WTC11 (cell line): Measurements from ENCODE around the gene ILF2. TPM values are rescaled to one million over a fixed set of nuclear protein-coding genes. Genes with fewer than 3 reads are reported as not detected.

Experiments
- ATAC-seq: fragments of 200-7000 bp; cut with Tn5 transposase; 2 replicates; pipeline ENCODE4 v1.10.0; 2021; ENCODE audit warnings: mild to moderate bottlenecking, moderate library complexity
- CTCF ChIA-PET: fragments of 300-600 bp; sonication (Branson Sonifier 250); formaldehyde crosslinking; loops from one replicate; lab custom pipeline; 2021; ENCODE audit warnings: antibody characterized with exemption; lab: Charles Lee
- POLR2A ChIA-PET: fragments of 350-600 bp; sonication (Branson Sonifier 250); formaldehyde crosslinking; loops from one replicate; lab custom pipeline; 2021; ENCODE audit warnings: antibody characterized with exemption; lab: Charles Lee
- DNase-seq: peaks from one replicate; pipeline ENCODE4 v3.0.0; 2021; ENCODE audit warnings: low spot score
- H3K27ac Mint-ChIP-seq: 2 replicates; pipeline ENCODE4 v1.8.0; 2021; ENCODE audit warnings: mixed read lengths
- H3K27me3 Mint-ChIP-seq: 2 replicates; pipeline ENCODE4 v1.8.0; 2021; ENCODE audit warnings: low read depth, mild to moderate bottlenecking, moderate library complexity, mixed read lengths
- H3K36me3 Mint-ChIP-seq: 2 replicates; pipeline ENCODE4 v1.8.0; 2021; ENCODE audit warnings: mixed read lengths
- H3K4me1 Mint-ChIP-seq: 2 replicates; pipeline ENCODE4 v1.8.0; 2022; ENCODE audit warnings: mixed read lengths
- H3K4me3 Mint-ChIP-seq: 2 replicates; pipeline ENCODE4 v1.8.0; 2021; ENCODE audit warnings: mild to moderate bottlenecking, moderate library complexity, mixed read lengths
- H3K9me3 Mint-ChIP-seq: 2 replicates; pipeline ENCODE4 v1.8.0; 2021; ENCODE audit warnings: mixed read lengths
- CREM ChIP-seq: sonication (generic); formaldehyde crosslinking; IDR thresholded peaks from 2 replicates; pipeline ENCODE4 v1.8.1; 2022; ENCODE audit warnings: mild to moderate bottlenecking, missing genetic modification reagents, moderate library complexity
- EMX1 ChIP-seq: fragments of 250-450 bp; sonication (Bioruptor Pico); IDR thresholded peaks from 2 replicates; pipeline ENCODE4 v1.8.0; 2021; ENCODE audit warnings: mild to moderate bottlenecking
- ETV6 ChIP-seq: sonication (generic); formaldehyde crosslinking; IDR thresholded peaks from 2 replicates; pipeline ENCODE4 v1.8.1; 2022; ENCODE audit warnings: mild to moderate bottlenecking, missing genetic modification reagents
- GABPB1 ChIP-seq: sonication (generic); formaldehyde crosslinking; IDR thresholded peaks from 2 replicates; pipeline ENCODE4 v1.8.1; 2023; ENCODE audit warnings: mild to moderate bottlenecking, missing genetic modification reagents
- HMGA2 ChIP-seq: fragments of 250-450 bp; sonication (Bioruptor Pico); IDR thresholded peaks from 2 replicates; pipeline ENCODE4 v1.4.0; 2021; ENCODE audit warnings: mild to moderate bottlenecking, moderate library complexity
- IRF2 ChIP-seq: sonication (generic); formaldehyde crosslinking; IDR thresholded peaks from 2 replicates; pipeline ENCODE4 v1.8.0; 2022; ENCODE audit warnings: low read depth, missing genetic modification reagents, borderline replicate concordance
- JUN ChIP-seq: sonication (generic); formaldehyde crosslinking; IDR thresholded peaks from 2 replicates; pipeline ENCODE4 v1.8.0; 2023; ENCODE audit warnings: mild to moderate bottlenecking, missing genetic modification reagents
- NFATC4 ChIP-seq: fragments of 250-450 bp; sonication (Bioruptor Pico); IDR thresholded peaks from 2 replicates; pipeline ENCODE4 v1.9.0; 2021; ENCODE audit warnings: mild to moderate bottlenecking
- PRRX2 ChIP-seq: fragments of 250-450 bp; sonication (Bioruptor Pico); IDR thresholded peaks from 2 replicates; pipeline ENCODE4 v1.8.0; 2021; ENCODE audit warnings: mild to moderate bottlenecking
- SMAD3 ChIP-seq: sonication (generic); formaldehyde crosslinking; IDR thresholded peaks from 2 replicates; pipeline ENCODE4 v1.8.0; 2022; ENCODE audit warnings: missing genetic modification reagents, mild to moderate bottlenecking, borderline replicate concordance
- ZNF121 ChIP-seq: sonication (generic); formaldehyde crosslinking; IDR thresholded peaks from 2 replicates; pipeline ENCODE4 v1.8.0; 2023; ENCODE audit warnings: missing genetic modification reagents
- total RNA-seq: library from RNA; stranded (reverse); gene quantifications from 3 replicates; pipeline ENCODE4 v1.2.3, GENCODE V29; 2021
- TF ChIP-seq, protein P1 (sequence below): fragments of 250-450 bp; sonication (Bioruptor Pico); IDR thresholded peaks from 2 replicates; pipeline ENCODE4 v1.9.0; 2021; ENCODE audit warnings: mild to moderate bottlenecking, borderline replicate concordance
- TF ChIP-seq, protein P2 (sequence below): fragments of 250-450 bp; sonication (Bioruptor Pico); IDR thresholded peaks from 2 replicates; pipeline ENCODE4 v1.9.0; 2021; ENCODE audit warnings: mild to moderate bottlenecking
- TF ChIP-seq, protein P3 (sequence below): fragments of 250-450 bp; sonication (Bioruptor Pico); conservative IDR thresholded peaks from 2 replicates; pipeline ENCODE4 v1.9.0; 2021; ENCODE audit warnings: mild to moderate bottlenecking
- TF ChIP-seq, protein P4 (sequence below): sonication (generic); formaldehyde crosslinking; IDR thresholded peaks from 2 replicates; pipeline ENCODE4 v1.8.1; 2023; ENCODE audit warnings: mild to moderate bottlenecking, moderate library complexity, missing genetic modification reagents
- TF ChIP-seq, protein P5 (sequence below): sonication (generic); formaldehyde crosslinking; IDR thresholded peaks from 2 replicates; pipeline ENCODE4 v1.8.0; 2022; ENCODE audit warnings: mild to moderate bottlenecking, missing genetic modification reagents

The ILF2 gene
- total RNA-seq, 1 experiment from 2014 or later = 337 TPM

DNA sequence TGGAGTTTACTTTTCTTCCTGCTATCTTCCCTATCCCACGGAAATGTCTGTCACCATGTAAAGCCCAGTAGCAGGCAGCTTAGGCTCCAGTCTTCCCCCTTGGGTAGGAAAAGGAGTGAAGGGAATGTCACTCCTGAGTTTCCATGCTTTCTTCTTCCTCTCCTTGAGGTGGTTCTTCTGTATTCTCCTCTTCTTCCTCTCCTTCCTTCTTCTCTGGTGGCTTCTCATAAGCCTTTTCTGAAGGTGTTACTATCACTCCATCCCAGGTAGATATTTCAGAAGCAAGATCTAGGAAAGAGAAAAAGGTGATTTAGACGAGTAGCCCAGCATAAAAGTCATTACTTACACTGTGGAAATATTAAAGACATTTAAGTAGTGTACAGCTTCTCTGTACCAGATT lies 8.5 kb downstream of the ILF2 start (continued):
- TF ChIP-seq SMAD3 (CRISPR knock-in tag) (no peak), ETV6 (CRISPR knock-in tag) (no peak), GABPB1 (CRISPR knock-in tag) (no peak), CREM (CRISPR knock-in tag) (no peak)
- TF ChIP-seq, all 79 proteins: peak for 0

DNA sequence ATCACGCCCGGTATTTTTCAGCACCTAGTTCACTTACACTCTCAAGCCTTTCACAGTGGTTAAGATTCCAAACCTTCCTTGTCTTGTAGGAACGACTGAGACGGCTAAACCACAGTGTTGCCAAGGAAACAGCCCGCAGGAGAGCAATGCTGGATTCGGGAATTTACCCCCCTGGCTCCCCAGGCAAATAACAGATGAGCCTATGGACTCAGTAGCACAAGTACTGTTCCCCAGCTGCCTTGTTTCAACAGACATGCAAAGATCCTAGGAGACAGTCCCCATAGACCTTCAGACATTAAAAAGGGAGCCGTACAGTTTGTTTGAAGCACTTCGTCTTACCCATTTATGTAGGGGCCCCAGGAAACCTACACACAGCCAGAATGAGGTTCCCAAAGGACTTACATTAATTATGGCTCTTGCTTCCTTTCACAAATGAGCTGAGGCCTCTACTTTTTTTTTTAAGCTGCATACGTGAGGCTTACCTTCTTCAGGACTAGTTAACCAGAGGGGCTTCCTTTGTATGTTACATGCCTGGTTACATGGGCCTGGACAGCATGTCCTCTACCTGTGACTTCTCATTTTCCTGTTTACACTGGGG lies 9.6 kb downstream of the ILF2 start:
- ATAC-seq = no peak
- TF ChIP-seq EMX1 (peak; percentile 86; the same call in 1 of the 2 replicates), IRF2 (CRISPR knock-in tag) (no peak), NFATC4 (CRISPR knock-in tag) (peak; percentile 7), PRRX2 (CRISPR knock-in tag) (peak; percentile 75; the same call in 1 of the 2 replicates), HMGA2 (no peak), JUN (CRISPR knock-in tag) (no peak)
- TF ChIP-seq, protein P1, sequence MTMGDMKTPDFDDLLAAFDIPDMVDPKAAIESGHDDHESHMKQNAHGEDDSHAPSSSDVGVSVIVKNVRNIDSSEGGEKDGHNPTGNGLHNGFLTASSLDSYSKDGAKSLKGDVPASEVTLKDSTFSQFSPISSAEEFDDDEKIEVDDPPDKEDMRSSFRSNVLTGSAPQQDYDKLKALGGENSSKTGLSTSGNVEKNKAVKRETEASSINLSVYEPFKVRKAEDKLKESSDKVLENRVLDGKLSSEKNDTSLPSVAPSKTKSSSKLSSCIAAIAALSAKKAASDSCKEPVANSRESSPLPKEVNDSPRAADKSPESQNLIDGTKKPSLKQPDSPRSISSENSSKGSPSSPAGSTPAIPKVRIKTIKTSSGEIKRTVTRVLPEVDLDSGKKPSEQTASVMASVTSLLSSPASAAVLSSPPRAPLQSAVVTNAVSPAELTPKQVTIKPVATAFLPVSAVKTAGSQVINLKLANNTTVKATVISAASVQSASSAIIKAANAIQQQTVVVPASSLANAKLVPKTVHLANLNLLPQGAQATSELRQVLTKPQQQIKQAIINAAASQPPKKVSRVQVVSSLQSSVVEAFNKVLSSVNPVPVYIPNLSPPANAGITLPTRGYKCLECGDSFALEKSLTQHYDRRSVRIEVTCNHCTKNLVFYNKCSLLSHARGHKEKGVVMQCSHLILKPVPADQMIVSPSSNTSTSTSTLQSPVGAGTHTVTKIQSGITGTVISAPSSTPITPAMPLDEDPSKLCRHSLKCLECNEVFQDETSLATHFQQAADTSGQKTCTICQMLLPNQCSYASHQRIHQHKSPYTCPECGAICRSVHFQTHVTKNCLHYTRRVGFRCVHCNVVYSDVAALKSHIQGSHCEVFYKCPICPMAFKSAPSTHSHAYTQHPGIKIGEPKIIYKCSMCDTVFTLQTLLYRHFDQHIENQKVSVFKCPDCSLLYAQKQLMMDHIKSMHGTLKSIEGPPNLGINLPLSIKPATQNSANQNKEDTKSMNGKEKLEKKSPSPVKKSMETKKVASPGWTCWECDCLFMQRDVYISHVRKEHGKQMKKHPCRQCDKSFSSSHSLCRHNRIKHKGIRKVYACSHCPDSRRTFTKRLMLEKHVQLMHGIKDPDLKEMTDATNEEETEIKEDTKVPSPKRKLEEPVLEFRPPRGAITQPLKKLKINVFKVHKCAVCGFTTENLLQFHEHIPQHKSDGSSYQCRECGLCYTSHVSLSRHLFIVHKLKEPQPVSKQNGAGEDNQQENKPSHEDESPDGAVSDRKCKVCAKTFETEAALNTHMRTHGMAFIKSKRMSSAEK = peak; percentile 76; the same call in 1 of the 2 replicates
- TF ChIP-seq, protein P2, sequence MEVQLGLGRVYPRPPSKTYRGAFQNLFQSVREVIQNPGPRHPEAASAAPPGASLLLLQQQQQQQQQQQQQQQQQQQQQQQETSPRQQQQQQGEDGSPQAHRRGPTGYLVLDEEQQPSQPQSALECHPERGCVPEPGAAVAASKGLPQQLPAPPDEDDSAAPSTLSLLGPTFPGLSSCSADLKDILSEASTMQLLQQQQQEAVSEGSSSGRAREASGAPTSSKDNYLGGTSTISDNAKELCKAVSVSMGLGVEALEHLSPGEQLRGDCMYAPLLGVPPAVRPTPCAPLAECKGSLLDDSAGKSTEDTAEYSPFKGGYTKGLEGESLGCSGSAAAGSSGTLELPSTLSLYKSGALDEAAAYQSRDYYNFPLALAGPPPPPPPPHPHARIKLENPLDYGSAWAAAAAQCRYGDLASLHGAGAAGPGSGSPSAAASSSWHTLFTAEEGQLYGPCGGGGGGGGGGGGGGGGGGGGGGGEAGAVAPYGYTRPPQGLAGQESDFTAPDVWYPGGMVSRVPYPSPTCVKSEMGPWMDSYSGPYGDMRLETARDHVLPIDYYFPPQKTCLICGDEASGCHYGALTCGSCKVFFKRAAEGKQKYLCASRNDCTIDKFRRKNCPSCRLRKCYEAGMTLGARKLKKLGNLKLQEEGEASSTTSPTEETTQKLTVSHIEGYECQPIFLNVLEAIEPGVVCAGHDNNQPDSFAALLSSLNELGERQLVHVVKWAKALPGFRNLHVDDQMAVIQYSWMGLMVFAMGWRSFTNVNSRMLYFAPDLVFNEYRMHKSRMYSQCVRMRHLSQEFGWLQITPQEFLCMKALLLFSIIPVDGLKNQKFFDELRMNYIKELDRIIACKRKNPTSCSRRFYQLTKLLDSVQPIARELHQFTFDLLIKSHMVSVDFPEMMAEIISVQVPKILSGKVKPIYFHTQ (CRISPR knock-in tag) = peak; percentile 82
- TF ChIP-seq, protein P3, sequence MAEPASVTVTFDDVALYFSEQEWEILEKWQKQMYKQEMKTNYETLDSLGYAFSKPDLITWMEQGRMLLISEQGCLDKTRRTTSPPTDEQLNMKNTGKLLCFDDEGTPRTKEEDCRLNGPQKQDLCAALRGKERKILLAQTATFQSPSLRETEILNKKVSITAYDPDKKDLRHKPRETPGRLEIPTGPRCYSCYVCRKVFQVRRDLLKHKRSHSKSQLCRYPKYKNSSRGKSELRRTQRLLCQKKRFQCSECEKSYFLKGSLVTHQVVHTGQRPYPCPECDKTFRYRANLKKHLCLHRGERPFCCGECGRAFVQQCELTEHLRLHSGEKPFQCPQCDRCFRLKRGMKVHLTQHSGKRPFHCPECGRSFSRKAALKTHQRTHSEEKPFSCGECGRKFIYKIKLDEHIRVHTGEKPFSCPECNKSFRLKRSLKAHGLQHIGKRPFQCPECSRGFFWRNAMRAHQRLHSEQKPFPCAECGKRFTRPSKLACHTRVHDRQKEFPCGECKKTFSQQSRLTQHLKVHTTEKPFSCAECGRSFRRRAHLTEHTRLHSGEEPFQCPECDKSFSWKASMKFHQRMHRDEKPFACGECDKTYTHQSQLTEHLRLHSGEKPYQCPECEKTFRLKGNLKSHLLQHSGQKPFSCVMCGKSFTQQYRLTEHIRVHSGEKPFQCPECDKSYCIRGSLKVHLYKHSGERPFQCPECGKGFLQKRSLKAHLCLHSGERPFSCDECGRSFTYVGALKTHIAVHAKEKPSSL (CRISPR knock-in tag) = 0 out of 2 replicates have a peak, but pooled peaks have one; percentile 21
- TF ChIP-seq, all 79 proteins: peak for 6
- Mint-ChIP-seq H3K27me3 (no peaks in the 10 kb centered on the region), H3K4me3 (peak overlapping the region; percentile 29; the same call in 1 of the 2 replicates), H3K36me3 (peaks cover 59% of the 10 kb centered on the region), H3K9me3 (no peaks in the 10 kb centered on the region), H3K4me1 (peaks cover 8% of the 10 kb centered on the region), H3K27ac (peak overlapping the region; percentile 79; the same call in 1 of the 2 replicates)
- POLR2A ChIA-PET = interaction anchor here (0.9 kb wide), 1 partner anchor 27 kb away, joined by 3 read pairs; the partner anchor contains the start of gene CHTOP
- DNase-seq = no peak
- CTCF ChIA-PET = interaction anchor here (0.5 kb wide), 1 partner anchor 308 kb away, joined by 3 read pairs; no protein-coding TSS in a partner anchor

DNA sequence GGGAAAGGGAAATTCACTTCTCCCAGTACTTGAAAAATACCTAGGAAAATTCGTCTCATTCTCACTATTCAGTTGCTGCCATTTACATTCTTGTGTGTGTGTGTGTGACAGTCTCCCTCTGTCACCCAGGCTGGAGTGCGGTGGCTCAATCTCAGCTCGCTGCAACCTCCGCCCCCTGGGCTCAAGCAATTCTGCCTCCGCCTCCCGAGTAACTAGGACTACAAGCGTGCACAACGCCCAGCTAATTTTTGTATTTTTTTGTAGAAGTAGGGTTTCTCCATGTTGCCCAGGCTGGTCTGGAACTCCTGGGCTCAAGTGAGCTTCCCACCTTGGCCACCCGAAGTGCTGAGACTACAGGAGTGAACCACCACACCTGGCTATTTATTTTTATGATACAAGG lies 11.1 kb downstream of the ILF2 start:
- Mint-ChIP-seq H3K9me3 (no peaks in the 10 kb centered on the region), H3K27me3 (no peaks in the 10 kb centered on the region), H3K27ac (peak overlapping the region; percentile 88), H3K4me3 (peak overlapping the region; percentile 92), H3K4me1 (peaks cover 8% of the 10 kb centered on the region), H3K36me3 (peaks cover 44% of the 10 kb centered on the region)
- DNase-seq (no peak), ATAC-seq (no peak)
- ChIA-PET POLR2A (interaction anchor here (0.8 to 2.4 kb wide), 3 partner anchors 11 to 26 kb away, joined by 3 to 11 read pairs (median 5); partner anchors contain the start of gene CHTOP), CTCF (interaction anchor here (0.6 kb wide), 1 partner anchor 162 kb away, joined by 4 read pairs; no protein-coding TSS in a partner anchor)
- TF ChIP-seq, protein P4, sequence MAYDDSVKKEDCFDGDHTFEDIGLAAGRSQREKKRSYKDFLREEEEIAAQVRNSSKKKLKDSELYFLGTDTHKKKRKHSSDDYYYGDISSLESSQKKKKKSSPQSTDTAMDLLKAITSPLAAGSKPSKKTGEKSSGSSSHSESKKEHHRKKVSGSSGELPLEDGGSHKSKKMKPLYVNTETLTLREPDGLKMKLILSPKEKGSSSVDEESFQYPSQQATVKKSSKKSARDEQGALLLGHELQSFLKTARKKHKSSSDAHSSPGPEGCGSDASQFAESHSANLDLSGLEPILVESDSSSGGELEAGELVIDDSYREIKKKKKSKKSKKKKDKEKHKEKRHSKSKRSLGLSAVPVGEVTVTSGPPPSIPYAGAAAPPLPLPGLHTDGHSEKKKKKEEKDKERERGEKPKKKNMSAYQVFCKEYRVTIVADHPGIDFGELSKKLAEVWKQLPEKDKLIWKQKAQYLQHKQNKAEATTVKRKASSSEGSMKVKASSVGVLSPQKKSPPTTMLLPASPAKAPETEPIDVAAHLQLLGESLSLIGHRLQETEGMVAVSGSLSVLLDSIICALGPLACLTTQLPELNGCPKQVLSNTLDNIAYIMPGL (CRISPR knock-in tag) = no peak
- TF ChIP-seq, protein P5, sequence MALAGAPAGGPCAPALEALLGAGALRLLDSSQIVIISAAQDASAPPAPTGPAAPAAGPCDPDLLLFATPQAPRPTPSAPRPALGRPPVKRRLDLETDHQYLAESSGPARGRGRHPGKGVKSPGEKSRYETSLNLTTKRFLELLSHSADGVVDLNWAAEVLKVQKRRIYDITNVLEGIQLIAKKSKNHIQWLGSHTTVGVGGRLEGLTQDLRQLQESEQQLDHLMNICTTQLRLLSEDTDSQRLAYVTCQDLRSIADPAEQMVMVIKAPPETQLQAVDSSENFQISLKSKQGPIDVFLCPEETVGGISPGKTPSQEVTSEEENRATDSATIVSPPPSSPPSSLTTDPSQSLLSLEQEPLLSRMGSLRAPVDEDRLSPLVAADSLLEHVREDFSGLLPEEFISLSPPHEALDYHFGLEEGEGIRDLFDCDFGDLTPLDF (CRISPR knock-in tag) = no peak
- TF ChIP-seq ZNF121 = no peak
